ENCODE data around the gene FYB1.

DNA sequence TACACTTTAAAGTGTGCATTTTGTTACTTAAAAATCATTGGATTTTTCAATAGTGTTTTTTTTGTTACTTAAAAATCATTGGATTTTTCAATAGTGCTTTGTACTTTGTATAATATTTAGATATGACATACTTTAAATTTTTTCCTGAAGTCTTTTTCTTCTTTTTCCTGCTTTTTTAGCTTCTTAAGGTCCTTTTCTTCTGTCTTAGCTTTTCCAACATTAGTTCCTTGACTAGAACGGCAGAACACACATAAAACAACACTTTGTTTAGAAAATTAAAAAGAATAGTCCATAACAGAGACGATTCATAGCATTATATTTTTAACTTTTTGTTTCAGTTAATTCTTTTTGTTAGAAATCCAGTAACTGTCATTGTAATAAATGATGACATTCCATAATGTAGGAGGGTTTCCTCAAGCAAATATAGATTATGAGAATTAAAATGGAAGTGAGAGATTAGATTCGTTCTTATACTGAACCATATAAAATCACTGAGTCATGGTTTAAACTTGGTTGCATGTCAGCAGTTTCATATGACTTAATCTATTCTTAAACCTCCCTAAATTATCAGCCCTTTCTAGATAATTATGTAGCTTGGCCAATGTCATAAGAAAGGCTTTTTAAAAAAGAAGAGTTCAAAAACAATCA lies 99.8 kb downstream of the FYB1 start:
- TF ChIP-seq, protein P1, sequence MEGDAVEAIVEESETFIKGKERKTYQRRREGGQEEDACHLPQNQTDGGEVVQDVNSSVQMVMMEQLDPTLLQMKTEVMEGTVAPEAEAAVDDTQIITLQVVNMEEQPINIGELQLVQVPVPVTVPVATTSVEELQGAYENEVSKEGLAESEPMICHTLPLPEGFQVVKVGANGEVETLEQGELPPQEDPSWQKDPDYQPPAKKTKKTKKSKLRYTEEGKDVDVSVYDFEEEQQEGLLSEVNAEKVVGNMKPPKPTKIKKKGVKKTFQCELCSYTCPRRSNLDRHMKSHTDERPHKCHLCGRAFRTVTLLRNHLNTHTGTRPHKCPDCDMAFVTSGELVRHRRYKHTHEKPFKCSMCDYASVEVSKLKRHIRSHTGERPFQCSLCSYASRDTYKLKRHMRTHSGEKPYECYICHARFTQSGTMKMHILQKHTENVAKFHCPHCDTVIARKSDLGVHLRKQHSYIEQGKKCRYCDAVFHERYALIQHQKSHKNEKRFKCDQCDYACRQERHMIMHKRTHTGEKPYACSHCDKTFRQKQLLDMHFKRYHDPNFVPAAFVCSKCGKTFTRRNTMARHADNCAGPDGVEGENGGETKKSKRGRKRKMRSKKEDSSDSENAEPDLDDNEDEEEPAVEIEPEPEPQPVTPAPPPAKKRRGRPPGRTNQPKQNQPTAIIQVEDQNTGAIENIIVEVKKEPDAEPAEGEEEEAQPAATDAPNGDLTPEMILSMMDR (IDR thresholded peaks at IDR 0.05; ENCODE audit: low read depth, low read length) = no peak
- TF ChIP-seq POLR2A (IDR thresholded peaks at IDR 0.05; ENCODE audit: extremely low read depth, insufficient read length) = no peak

Measured in NB4 (cell line).